GM19238 (cell line): ENCODE results near the gene ZNF862.

Source experiments
- DNase-seq: peaks from one replicate; pipeline ENCODE4 v3.0.0; 2011; ENCODE audit warnings: low spot score; ENCODE audit not compliant: insufficient read length

ZNF862 gene

DNA sequence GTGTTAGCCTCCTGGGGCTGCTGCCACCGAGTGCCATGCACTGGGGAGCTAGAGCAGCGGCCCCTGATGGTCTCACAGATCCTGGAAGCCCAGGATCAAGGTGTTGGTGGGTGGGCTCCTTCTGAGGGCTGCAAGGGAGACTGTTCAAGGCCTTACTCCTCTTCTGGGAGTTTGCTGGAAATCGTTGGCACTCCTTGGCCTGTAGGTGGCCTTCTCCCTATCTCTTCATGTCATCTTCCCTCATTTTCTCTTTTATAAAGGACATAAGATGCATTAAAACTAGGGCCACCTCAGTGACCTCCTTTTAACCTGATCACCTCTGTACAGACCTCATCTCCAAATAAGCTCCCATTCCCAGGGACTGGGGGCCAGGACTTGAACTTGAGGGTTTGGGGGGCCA lies 27.0 kb upstream of the ZNF862 start:
- no peak for DNase-seq

DNA sequence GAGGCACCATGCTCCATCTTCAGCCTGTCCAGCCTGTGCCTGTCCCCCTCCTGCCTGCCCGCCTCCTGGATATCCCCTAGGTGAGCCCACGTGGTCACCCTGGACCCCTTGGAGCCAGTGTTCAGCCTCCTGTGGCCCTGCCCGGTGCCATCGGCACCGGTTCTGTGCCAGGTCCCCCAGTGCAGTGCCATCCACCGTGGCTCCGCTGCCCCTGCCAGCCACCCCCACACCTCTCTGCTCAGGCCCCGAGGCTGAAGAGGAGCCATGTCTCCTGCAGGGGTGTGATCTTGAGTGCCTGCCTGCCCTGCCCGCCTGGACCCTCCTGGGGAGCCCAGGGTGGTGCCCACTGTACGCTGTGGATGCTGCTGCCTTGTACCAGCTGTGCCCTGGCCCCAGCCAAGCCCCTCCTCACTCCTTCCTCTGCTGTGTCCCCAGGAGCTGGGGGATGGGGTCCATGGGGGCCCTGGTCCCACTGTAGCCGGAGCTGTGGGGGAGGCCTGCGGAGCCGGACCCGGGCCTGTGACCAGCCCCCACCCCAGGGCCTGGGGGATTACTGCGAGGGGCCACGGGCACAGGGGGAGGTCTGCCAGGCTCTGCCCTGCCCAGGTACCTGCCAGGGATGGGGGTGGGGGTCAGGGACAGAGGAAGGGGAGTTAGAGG lies 26.2 kb upstream of the ZNF862 start:
- DNase-seq, result no peak

DNA sequence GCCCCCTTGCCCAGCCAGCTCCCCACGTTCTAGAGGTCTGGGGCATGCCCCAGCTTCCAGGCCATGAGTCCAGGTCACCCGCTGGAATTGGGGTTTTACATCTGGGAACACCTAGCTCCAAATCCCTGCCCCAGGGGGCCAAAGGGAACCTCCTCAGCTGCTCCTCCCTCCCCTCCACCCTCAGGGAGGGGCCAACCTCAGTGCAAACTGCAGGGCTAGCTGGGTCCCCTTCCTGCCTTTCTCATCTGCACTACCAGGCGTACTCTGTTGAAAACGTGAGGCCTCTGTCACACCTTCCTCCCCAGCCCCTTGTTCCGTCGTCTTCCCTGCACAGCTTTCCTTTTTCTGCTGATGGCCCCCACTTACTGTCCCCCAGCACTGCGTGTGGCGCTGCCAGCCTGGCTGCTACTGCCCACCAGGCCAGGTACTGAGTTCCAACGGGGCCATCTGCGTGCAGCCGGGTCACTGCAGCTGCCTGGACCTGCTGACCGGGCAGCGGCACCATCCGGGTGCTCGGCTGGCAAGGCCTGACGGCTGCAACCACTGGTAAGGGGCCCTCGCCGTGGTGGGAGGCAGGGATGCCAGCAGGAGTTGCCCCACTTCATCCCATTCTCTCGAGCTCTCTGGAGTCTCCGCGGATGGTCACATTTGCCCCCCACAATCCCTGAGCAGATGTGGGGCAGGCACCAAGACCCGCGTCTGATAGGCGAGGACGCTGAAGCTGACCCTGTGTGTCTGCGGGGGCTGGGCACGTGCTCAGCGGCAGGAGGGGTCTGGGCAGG lies 24.7 kb upstream of the ZNF862 start:
- DNase-seq, result no peak

DNA sequence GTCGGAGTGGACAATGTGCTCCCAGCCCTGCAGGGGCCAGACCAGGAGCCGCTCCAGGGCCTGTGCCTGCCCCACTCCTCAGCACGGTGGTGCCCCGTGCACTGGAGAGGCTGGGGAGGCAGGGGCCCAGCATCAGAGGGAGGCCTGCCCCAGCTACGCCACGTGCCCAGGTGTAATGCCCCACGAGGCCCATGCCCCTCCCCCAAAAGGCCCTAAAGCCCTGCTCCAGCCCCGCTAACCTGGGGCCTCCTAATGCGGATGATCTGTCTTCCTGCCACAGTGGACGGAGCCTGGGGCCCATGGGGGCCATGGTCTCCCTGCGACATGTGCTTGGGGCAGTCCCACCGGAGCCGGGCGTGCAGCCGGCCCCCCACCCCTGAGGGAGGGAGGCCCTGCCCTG lies 23.7 kb upstream of the ZNF862 start:
- DNase-seq, result no peak

DNA sequence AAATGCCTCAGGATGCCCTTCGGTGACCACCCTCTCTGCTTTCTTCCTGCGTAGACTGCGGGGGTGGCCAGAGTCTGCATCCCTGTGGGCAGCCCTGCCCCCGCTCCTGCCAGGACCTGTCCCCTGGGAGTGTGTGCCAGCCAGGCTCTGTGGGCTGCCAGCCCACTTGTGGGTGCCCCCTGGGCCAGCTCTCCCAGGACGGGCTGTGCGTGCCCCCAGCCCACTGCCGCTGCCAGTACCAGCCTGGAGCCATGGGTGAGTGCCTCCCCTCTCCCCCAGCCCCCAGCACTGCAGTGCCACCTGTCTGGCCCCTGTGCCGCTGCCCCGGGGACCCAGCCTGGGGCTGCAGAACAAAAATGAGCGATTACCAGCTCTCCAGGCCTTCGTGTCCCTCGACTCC lies 23.1 kb upstream of the ZNF862 start:
- no peak for DNase-seq

DNA sequence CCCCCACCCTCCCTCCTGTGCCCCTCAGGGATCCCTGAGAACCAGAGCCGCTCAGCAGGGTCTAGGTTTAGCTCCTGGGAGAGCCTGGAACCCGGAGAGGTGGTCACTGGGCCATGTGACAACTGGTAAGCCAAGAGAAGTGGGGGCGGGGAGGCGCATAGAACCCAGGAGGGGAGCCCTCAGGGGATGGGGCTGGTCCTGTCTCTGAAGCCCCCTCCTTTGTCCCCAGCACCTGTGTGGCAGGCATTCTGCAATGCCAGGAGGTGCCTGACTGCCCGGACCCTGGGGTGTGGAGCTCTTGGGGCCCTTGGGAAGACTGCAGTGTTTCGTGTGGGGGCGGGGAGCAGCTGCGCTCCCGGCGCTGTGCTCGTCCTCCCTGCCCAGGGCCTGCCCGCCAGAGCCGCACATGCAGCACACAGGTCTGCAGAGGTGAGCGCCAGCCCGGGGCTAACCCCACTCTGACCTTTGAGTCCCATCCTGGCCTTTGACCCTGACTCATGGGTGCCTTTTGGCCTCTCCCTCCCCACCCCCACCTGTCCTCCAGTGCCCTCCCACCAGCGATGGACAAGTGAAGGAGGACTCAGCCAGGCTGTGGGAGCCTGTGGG lies 22.4 kb upstream of the ZNF862 start:
- no peak for DNase-seq

DNA sequence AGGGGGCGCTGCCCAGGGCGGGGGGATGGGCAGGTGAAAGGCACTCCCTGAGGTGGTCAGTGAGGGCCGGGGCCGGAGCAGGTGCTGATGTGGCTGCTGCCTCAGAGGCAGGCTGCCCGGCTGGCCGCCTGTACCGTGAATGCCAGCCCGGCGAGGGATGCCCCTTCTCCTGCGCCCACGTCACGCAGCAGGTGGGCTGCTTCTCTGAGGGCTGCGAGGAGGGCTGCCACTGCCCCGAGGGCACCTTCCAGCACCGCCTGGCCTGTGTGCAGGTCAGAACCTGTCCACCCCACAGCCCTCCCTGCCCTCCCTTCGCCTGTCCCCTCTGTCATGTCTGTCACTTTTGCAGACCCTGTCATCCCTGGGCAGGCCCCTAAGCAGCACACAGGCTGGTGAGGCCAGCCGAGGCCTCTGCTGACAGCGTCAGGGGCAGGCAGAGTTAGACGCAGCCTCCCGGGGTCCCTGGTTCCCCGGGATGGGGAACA lies 21.9 kb upstream of the ZNF862 start:
- no peak for DNase-seq

DNA sequence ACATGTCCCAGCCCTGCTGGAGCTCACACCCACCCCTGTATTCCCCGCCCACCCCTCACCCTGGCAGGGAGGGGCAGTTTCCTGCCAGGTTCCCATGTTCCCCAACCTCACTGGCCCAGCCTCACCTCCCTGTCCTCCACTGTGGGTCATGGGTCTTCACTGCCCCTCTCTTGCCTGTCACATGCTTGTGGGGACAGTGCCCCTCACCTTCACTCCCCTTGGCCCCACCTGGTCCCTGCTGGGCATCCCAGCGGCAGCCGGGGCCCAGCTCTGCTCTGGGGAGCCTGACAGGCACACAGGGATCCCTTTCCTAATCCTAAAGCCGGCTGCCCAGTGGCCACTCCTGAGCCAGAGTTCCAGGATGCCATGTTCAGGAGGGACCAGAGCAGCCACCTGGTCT lies 21.4 kb upstream of the ZNF862 start:
- DNase-seq, result no peak

DNA sequence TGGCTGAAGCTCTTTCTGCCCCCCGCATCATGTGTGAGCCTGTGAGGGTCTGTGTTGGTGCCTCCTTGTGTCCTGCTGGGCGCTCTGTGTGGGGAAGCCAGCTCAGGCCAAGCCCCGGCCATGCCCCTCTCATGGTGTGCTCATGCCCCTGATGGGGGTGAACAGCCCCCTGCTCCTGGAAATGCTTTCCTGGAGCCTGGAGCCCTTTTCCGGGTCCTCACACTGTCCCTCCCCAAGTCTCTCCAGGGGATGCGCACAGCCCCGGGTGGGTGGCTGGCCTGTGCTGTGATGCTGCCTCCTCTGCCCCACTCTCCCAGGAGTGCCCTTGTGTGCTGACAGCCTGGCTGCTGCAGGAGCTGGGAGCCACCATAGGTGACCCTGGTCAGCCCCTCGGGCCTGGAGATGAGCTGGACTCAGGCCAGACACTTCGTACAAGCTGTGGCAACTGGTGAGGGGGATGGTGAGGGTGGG lies 20.8 kb upstream of the ZNF862 start:
- no peak for DNase-seq

DNA sequence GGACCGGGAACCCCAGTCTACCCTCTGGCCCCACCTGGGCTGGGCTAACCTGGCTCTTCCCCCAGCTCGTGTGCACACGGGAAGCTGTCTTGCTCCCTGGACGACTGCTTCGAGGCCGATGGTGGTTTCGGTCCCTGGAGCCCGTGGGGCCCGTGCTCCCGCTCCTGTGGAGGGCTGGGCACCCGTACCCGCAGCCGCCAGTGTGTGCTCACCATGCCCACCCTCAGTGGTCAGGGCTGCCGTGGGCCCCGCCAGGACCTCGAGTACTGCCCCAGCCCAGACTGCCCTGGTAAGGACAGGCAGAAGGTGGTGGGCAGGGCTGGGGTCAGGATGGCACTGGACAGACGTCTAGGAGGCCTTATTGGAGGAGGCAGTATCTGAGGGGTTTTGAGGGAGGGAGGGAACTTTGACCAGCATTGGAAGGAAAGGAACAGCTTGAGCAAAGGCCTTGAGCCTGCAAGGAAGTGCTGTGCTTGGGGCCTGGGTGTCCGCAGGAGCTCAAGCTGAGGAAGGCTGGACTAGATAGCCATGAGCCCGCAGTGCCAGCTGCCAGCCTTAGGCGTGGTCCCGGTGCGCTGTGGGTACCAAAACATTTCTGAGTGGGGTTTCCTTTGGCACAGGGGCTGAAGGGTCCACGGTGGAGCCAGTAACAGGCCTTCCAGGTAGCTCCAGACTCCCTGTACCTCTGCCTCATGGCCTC lies 20.2 kb upstream of the ZNF862 start:
- no peak for DNase-seq

DNA sequence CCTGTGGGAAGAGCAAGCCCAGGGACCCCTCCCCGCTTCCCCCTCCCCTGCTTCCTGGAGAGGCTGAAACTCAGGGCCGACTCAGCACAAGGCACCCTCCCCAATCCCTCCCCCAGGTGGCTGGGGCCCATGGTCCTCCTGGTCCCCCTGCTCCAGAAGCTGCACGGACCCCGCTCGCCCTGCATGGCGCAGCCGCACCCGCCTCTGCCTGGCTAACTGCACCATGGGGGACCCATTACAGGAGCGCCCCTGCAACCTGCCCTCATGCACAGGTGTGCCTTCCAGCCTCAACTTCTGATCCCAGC lies 19.7 kb upstream of the ZNF862 start:
- no peak for DNase-seq

DNA sequence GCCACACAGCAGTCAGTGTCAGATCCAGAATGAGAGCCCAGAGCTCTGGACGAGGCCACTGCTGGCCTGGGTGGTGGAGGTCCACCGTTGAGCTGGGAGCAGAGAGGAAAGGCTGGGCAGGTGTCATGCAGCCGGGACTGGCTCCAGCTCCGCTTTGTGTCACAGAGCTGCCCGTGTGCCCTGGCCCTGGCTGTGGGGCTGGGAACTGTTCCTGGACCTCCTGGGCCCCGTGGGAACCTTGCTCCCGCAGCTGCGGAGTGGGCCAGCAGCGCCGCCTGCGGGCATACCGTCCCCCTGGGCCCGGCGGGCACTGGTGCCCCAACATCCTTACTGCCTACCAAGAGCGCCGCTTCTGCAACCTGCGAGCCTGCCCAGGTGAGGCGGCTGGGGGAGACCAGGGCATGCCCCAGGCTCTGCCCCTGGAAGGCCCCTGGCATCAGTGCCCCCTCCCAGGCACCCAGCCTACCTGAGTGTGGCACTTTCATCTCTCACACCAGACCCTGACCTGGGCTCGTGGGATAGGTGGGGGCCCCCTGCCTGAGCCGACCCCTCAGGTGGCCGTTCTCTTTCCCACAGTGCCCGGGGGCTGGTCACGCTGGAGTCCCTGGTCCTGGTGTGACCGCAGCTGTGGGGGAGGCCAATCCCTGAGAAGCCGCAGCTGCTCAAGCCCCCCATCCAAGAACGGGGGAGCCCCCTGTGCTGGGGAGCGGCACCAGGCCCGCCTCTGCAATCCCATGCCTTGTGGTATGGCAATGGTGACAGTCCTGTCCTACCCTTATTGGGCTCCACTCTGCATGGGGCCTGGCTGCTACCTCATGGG lies 18.8 kb upstream of the ZNF862 start:
- no peak for DNase-seq

DNA sequence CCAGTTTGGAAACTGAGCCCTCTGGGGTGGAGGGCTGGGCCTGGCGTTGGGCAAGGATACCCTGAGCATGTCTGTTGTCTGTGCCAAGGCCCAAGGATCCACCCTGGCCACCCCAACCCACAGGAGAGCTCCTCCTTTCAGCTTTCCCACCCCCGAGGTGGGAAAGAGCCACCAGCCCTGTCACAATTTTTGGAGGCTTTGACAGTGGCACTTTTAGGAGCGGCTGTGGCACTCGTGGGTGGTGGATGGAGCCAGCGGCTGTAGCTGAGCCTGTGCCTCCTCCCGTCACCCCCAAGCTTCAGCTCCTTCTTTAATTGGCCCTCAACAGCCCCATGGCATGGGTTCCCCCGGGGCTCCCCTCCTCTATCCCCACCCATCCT lies 18.2 kb upstream of the ZNF862 start:
- no peak for DNase-seq

DNA sequence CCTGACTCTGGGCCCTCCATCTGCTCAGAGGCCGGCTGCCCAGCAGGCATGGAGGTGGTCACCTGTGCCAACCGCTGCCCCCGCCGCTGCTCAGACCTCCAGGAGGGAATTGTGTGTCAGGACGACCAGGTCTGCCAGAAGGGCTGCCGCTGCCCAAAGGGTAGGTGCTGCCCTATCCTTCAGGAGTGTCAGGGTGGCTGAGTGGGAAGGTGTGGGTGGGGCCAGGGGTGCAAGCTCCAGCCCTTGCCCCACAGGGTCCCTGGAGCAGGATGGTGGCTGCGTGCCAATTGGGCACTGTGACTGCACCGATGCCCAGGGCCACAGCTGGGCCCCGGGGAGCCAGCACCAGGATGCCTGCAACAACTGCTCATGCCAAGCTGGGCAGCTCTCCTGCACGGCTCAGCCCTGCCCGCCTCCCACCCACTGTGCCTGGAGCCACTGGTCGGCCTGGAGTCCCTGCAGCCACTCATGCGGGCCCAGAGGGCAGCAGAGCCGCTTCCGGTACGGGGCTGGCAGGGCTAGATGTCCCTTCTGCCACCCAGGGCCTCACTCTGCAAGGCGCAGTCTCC lies 17.5 kb upstream of the ZNF862 start:
- no peak for DNase-seq

DNA sequence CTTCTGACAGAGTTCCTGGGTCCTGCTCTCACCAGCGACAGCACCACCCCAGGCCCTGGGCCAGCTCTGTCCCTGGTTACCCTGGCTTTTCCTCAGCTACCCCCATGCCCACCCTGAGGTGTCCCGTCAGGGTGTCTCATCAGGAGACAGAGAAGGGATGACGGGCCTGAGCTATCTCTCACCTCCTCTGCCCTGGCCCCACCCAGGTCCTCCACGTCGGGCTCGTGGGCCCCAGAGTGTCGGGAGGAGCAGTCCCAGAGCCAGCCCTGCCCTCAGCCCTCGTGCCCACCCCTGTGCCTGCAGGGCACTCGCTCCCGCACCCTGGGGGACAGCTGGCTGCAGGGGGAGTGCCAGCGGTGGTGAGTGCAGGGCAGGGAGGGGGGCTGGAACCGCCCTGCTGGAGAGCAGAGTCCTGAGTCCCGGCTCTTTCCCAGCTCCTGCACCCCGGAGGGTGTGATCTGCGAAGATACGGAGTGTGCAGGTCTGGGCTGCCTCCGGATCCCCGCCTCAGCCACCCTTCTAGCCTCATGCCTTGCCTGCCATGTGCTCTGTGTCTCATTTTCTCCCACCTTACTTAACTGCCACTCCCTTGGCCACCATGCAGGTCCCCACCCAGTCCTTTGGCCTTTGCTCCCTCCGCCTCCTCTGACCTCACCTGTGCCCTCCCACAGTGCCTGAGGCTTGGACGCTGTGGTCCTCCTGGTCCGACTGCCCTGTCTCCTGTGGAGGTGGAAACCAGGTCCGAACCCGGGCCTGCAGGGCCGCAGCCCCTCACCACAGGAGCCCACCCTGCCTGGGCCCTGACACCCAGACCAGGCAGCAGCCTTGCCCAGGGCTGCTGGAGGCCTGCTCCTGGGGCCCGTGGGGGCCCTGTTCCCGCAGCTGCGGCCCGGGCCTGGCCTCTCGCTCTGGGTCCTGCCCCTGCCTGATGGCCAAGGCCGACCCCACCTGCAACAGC lies 16.7 kb upstream of the ZNF862 start:
- DNase-seq, result no peak

DNA sequence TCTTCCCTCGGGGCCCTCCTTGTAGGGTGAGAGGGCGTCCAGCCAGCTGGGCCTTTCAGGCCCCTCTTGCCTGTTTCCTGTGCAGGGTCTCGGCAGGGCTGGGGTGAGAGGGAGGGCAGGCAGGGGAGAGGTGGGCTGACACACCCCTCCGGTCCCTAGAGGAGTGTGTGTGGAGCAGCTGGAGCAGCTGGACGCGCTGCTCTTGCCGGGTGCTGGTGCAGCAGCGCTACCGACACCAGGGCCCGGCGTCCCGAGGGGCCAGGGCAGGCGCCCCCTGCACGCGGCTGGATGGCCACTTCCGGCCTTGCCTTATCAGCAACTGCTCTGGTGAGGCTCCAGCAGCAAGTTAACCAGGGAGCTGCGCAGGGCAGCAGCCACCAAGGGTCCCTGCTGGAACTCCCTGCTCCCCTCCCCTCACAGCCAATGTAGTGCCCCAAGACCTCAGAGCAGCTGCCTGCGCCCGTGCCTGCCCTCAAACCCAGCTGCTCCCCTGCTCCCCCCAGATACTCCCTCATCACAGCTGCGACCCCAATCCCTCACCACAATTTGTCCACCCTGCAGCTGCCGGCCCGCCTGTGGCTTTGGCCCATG lies 15.7 kb upstream of the ZNF862 start:
- no peak for DNase-seq

DNA sequence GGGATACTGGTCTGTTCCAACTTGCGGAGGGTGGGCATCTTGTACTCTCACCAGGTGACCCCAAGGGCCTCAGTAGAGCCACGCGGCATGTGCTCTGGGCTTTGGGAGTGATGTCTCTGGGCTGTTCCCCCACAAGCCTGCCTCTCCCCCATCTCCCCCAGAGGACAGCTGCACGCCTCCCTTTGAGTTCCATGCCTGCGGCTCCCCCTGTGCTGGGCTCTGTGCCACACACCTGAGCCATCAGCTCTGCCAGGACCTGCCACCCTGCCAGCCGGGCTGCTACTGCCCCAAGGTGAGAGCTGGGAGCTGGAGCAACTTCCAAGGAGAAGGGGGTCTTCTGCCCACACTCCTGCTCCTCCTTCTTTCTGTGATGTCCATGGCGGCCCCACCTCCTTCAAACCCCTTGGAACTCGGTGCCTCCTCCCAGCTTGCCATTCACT lies 15.0 kb upstream of the ZNF862 start:
- no peak for DNase-seq

DNA sequence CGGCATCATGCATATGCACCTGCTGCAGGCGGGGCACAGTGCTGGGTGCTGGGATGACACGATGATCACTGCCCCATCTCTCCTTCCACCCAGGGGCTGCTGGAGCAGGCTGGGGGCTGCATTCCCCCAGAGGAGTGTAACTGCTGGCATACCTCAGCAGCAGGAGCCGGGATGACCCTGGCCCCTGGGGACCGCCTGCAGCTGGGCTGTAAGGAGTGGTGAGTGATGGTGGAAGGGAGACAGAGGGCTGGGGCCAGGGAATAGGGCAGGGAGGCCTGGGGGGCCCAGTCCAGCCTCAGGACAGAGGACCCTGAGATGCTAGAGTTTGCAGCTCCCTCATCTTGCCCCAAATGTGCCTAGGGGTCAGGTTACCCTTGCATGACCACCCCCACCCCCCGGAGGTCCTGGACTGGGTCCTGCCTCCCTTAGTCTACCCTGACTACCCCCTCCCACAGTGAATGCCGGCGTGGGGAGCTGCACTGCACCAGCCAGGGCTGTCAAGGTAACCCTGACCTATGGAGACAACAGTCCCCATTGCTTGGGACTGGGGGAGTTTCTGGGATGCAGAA lies 14.5 kb upstream of the ZNF862 start:
- no peak for DNase-seq

DNA sequence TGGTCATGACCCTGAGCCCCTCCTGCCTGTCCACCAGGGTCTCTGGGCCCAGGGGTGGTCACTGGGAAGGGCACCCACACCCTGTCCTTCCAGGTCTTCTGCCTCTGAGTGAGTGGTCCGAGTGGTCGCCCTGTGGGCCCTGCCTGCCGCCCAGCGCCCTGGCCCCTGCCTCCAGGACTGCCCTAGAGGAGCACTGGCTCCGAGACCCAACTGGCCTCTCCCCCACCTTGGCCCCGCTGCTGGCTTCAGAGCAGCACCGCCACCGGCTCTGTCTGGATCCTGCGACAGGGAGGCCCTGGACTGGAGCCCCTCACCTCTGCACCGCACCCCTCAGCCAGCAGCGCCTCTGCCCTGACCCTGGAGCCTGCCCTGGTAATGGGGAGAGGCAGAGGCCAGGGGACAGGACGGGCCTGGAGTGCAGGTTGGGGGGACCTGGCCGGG lies 13.9 kb upstream of the ZNF862 start:
- no peak for DNase-seq
